HEK293 (cell line): Measurements from ENCODE around the gene WASL.
A peak's percentile ranks its signal among the peaks of the same experiment; 100 is the strongest.

Source experiments
- CTCF ChIA-PET: fragments of 350-600 bp; formaldehyde crosslinking; extraction: SDS; loops from one replicate; lab custom pipeline; 2021; ENCODE audit warnings: antibody characterized with exemption; lab: Yijun Ruan, JAX
- POLR2A ChIA-PET: fragments of 300-600 bp; formaldehyde crosslinking; extraction: SDS; loops from one replicate; lab custom pipeline; 2020; ENCODE audit warnings: antibody characterized with exemption, inconsistent platforms; lab: Yijun Ruan, JAX
- H3K27ac ChIP-seq: fragments of 200-500 bp; sonication (Bioruptor generic); 2 replicates; pipeline ENCODE4 v1.5.1; 2014; ENCODE audit warnings: low read depth, low read length, control low read depth, inconsistent platforms; ENCODE audit errors: extremely low read depth
- H3K36me3 ChIP-seq, 2 experiments: fragments of 200-500 bp in 1 of 2; sonication (Bioruptor generic) in 1 of 2; 1 replicate in 1 of 2; 2 replicates in 1 of 2; pipeline ENCODE4 v1.5.1; 2014 to 2017; ENCODE audit warnings: inconsistent platforms in 2 of 2, low read length in 2 of 2; ENCODE audit not compliant: control insufficient read depth in 2 of 2, insufficient read depth in 1 of 2
- H3K4me1 ChIP-seq: fragments of 200-500 bp; sonication (Bioruptor generic); 2 replicates; pipeline ENCODE4 v1.5.1; 2014; ENCODE audit warnings: mild to moderate bottlenecking, low read length, inconsistent platforms; ENCODE audit not compliant: control insufficient read depth, insufficient read depth
- H3K4me3 ChIP-seq: 2 replicates; pipeline ENCODE4 v1.5.1; 2011; ENCODE audit warnings: low read depth, mild to moderate bottlenecking, control low read depth, low read length, moderate library complexity
- H3K9me3 ChIP-seq: fragments of 200-500 bp; sonication (Bioruptor generic); 2 replicates; pipeline ENCODE4 v1.5.1; 2014; ENCODE audit warnings: low read depth, low read length, inconsistent platforms; ENCODE audit not compliant: control insufficient read depth, insufficient read depth
- MYNN ChIP-seq: fragments of 450-650 bp; formaldehyde crosslinking; IDR thresholded peaks from 2 replicates; pipeline ENCODE4 v1.5.1; 2016; ENCODE audit warnings: missing biosample characterization, missing genetic modification characterization, borderline replicate concordance
- MZF1 ChIP-seq: fragments of 450-650 bp; formaldehyde crosslinking; IDR thresholded peaks from 2 replicates; pipeline ENCODE4 v1.5.1; 2017; ENCODE audit warnings: missing biosample characterization, missing genetic modification characterization, borderline replicate concordance
- SP7 ChIP-seq: fragments of 450-650 bp; formaldehyde crosslinking; IDR thresholded peaks from 2 replicates; pipeline ENCODE4 v1.5.1; 2016; ENCODE audit warnings: missing biosample characterization, missing genetic modification characterization
- TRIM28 ChIP-seq: IDR thresholded peaks from 2 replicates; pipeline ENCODE4 v1.6.1; 2011; ENCODE audit warnings: low read length, control low read depth, borderline replicate concordance
- ZFP41 ChIP-seq: fragments of 450-650 bp; formaldehyde crosslinking; IDR thresholded peaks from 2 replicates; pipeline ENCODE4 v1.5.1; 2016; ENCODE audit warnings: missing biosample characterization, missing genetic modification characterization, borderline replicate concordance
- ZNF175 ChIP-seq: fragments of 450-650 bp; formaldehyde crosslinking; IDR thresholded peaks from 2 replicates; pipeline ENCODE4 v1.5.1; 2016; ENCODE audit warnings: missing biosample characterization, missing genetic modification characterization
- ZNF19 ChIP-seq: fragments of 450-650 bp; formaldehyde crosslinking; IDR thresholded peaks from 2 replicates; pipeline ENCODE4; 2016; ENCODE audit warnings: missing biosample characterization, missing genetic modification characterization, low read depth
- ZNF211 ChIP-seq: fragments of 450-650 bp; formaldehyde crosslinking; IDR thresholded peaks from 2 replicates; pipeline ENCODE4 v1.5.1; 2016; ENCODE audit warnings: low read depth, missing biosample characterization, missing genetic modification characterization
- ZNF221 ChIP-seq: fragments of 450-650 bp; formaldehyde crosslinking; IDR thresholded peaks from 2 replicates; pipeline ENCODE4 v1.5.1; 2017; ENCODE audit warnings: missing biosample characterization, missing genetic modification characterization, borderline replicate concordance
- ZNF239 ChIP-seq: fragments of 450-650 bp; formaldehyde crosslinking; IDR thresholded peaks from 2 replicates; pipeline ENCODE4 v1.5.1; 2016; ENCODE audit warnings: missing biosample characterization, missing genetic modification characterization
- ZNF366 ChIP-seq: fragments of 450-650 bp; formaldehyde crosslinking; conservative IDR thresholded peaks from 2 replicates; pipeline ENCODE4 v1.5.1; 2016; ENCODE audit warnings: missing biosample characterization, missing genetic modification characterization
- ZNF510 ChIP-seq: fragments of 450-650 bp; formaldehyde crosslinking; IDR thresholded peaks from 2 replicates; pipeline ENCODE4 v1.5.1; 2018; ENCODE audit warnings: mild to moderate bottlenecking, missing genetic modification characterization, missing biosample characterization; ENCODE audit not compliant: insufficient replicate concordance
- TF ChIP-seq, protein P1 (sequence below): fragments of 450-650 bp; formaldehyde crosslinking; IDR thresholded peaks from 2 replicates; pipeline ENCODE4 v1.5.1; 2016; ENCODE audit warnings: missing biosample characterization, missing genetic modification characterization
- TF ChIP-seq, protein P2 (sequence below): fragments of 450-650 bp; formaldehyde crosslinking; IDR thresholded peaks from 2 replicates; pipeline ENCODE4 v1.5.1; 2016; ENCODE audit warnings: missing biosample characterization, missing genetic modification characterization
- TF ChIP-seq, protein P3 (sequence below): fragments of 450-650 bp; formaldehyde crosslinking; IDR thresholded peaks from 2 replicates; pipeline ENCODE4 v1.5.1; 2017; ENCODE audit warnings: missing biosample characterization, missing genetic modification characterization

WASL gene

DNA sequence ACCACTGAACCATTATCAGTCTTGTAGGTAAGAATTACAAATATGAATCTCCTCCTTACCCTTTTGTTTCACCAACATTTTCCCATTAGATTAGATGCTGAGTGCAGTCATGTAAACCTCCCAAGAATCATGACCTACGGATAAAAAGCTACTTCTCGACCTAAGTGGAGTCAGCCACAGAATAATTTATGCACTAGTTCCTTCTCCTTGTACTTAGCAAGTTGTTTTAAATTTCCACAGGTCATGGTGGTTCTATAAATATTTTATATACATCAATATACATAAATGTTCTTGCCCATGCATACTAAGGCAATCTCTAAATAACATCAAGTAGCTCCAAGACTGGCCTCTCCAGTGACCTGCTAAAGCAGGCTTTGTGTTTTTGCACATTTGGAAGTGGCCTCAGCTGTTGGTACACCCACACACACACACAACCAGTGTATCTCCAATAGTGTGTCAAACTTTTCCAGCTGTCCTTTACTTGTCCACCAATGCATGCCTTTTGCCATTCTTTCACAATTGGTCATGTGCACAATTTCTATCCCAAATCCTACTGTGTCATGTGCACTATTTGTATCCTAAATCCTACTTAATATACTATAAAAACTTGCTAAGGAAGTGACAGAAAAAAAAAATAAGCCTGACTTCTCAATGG is 71.6 kb downstream of the WASL start:
- Histone ChIP-seq H3K4me1 (peaks cover 8% of the 10 kb centered on the region; the same call in 1 of the 2 replicates), H3K36me3 (peaks cover 4 to 16% of the 10 kb centered on the region in 2 experiments; a peak in 2 of 3 replicates), H3K9me3 (no peaks in the 10 kb centered on the region)
- POLR2A ChIA-PET, result no interaction called here
- TF ChIP-seq, protein P1, sequence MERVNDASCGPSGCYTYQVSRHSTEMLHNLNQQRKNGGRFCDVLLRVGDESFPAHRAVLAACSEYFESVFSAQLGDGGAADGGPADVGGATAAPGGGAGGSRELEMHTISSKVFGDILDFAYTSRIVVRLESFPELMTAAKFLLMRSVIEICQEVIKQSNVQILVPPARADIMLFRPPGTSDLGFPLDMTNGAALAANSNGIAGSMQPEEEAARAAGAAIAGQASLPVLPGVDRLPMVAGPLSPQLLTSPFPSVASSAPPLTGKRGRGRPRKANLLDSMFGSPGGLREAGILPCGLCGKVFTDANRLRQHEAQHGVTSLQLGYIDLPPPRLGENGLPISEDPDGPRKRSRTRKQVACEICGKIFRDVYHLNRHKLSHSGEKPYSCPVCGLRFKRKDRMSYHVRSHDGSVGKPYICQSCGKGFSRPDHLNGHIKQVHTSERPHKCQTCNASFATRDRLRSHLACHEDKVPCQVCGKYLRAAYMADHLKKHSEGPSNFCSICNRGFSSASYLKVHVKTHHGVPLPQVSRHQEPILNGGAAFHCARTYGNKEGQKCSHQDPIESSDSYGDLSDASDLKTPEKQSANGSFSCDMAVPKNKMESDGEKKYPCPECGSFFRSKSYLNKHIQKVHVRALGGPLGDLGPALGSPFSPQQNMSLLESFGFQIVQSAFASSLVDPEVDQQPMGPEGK, result no peak
- TF ChIP-seq MZF1 (tag by site-specific recombination), result no peak
- no peak for TF ChIP-seq ZNF239 (tag by site-specific recombination)
- no peak for TF ChIP-seq ZFP41 (tag by site-specific recombination)
- TF ChIP-seq ZNF221 (tag by site-specific recombination), result no peak
- no peak for TF ChIP-seq ZNF19
- TF ChIP-seq, protein P2, sequence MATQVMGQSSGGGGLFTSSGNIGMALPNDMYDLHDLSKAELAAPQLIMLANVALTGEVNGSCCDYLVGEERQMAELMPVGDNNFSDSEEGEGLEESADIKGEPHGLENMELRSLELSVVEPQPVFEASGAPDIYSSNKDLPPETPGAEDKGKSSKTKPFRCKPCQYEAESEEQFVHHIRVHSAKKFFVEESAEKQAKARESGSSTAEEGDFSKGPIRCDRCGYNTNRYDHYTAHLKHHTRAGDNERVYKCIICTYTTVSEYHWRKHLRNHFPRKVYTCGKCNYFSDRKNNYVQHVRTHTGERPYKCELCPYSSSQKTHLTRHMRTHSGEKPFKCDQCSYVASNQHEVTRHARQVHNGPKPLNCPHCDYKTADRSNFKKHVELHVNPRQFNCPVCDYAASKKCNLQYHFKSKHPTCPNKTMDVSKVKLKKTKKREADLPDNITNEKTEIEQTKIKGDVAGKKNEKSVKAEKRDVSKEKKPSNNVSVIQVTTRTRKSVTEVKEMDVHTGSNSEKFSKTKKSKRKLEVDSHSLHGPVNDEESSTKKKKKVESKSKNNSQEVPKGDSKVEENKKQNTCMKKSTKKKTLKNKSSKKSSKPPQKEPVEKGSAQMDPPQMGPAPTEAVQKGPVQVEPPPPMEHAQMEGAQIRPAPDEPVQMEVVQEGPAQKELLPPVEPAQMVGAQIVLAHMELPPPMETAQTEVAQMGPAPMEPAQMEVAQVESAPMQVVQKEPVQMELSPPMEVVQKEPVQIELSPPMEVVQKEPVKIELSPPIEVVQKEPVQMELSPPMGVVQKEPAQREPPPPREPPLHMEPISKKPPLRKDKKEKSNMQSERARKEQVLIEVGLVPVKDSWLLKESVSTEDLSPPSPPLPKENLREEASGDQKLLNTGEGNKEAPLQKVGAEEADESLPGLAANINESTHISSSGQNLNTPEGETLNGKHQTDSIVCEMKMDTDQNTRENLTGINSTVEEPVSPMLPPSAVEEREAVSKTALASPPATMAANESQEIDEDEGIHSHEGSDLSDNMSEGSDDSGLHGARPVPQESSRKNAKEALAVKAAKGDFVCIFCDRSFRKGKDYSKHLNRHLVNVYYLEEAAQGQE (tag by site-specific recombination), result no peak
- no peak for TF ChIP-seq TRIM28
- no peak for TF ChIP-seq ZNF211
- no peak for TF ChIP-seq SP7 (tag by site-specific recombination)
- no peak for TF ChIP-seq ZNF175 (tag by site-specific recombination)
- TF ChIP-seq, all 188 proteins: peak for 0
- CTCF ChIA-PET, result interaction anchor here (0.7 to 1.7 kb wide), 4 partner anchors 9 to 473 kb away, joined by 3 to 6 read pairs (median 4); no protein-coding TSS in a partner anchor
- no peak overlapping the region for H3K27ac ChIP-seq
- no peak overlapping the region for H3K4me3 ChIP-seq

DNA sequence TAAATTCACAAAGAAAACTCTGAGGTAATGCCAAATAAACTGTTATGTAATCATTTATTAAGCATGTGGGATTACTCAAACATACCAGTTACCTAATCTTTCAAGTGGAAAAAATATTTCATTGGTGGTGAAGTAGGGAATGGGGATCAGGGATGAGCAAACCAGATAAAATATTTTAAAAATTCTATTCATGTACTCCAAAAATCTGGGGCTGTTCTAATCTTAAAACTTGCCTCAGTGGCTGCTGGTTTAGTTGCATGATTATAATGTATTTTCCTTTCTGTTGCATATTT is 73.7 kb downstream of the WASL start:
- no peaks in the 10 kb centered on the region for H3K9me3 ChIP-seq
- ChIA-PET CTCF (interaction anchor here (1.4 kb wide), 1 partner anchor 51 kb away, joined by 5 read pairs; no protein-coding TSS in a partner anchor), POLR2A (no interaction called here)
- H3K4me3 ChIP-seq, result no peak overlapping the region
- H3K27ac ChIP-seq, result no peak overlapping the region
- H3K36me3 ChIP-seq, result peaks cover 0 to 3% of the 10 kb centered on the region in 2 experiments; a peak in 1 of 3 replicates
- TF ChIP-seq MZF1 (tag by site-specific recombination) (peak; percentile 58; the same call in 1 of the 2 replicates), MYNN (tag by site-specific recombination) (no peak), ZNF510 (tag by site-specific recombination) (no peak), ZNF366 (tag by site-specific recombination) (0 out of 2 replicates have a peak, but pooled peaks have one; percentile 15)
- TF ChIP-seq, protein P3, sequence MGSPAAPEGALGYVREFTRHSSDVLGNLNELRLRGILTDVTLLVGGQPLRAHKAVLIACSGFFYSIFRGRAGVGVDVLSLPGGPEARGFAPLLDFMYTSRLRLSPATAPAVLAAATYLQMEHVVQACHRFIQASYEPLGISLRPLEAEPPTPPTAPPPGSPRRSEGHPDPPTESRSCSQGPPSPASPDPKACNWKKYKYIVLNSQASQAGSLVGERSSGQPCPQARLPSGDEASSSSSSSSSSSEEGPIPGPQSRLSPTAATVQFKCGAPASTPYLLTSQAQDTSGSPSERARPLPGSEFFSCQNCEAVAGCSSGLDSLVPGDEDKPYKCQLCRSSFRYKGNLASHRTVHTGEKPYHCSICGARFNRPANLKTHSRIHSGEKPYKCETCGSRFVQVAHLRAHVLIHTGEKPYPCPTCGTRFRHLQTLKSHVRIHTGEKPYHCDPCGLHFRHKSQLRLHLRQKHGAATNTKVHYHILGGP, result no peak
- H3K4me1 ChIP-seq, result peaks cover 8% of the 10 kb centered on the region; the same call in 1 of the 2 replicates
